ENCODE measurements around the gene SYNDIG1L. TPM values are rescaled to one million over a fixed set of nuclear protein-coding genes. Genes with fewer than 3 reads are reported as not detected.

The SYNDIG1L gene
- total and polyA plus RNA-seq, 2 of the 4 experiments (the other 2 are of a cell fraction) = not detected

GRCh38 chr14:74434294-74434693 lies 8.3 kb upstream of the SYNDIG1L start:
- no CpG with 5 or more reads among the region's 2 CpGs for WGBS, 2 experiments (ENCODE audit: extremely low coverage in 2 of 2, insufficient read length in 1 of 2)
- Histone ChIP-seq H3K79me1 (ENCODE audit: low read depth in 1 of 2, low read length in 2 of 2) (no peaks in the 10 kb centered on the region), H2BK20ac (ENCODE audit: low read depth, low read length) (no peak overlapping the region), H3K27ac (ENCODE audit: insufficient read depth, low read length) (no peak overlapping the region), H2AK5ac (ENCODE audit: low read depth, low read length) (no peak overlapping the region), H3K4ac (ENCODE audit: low read depth, low read length) (no peak overlapping the region), H4K5ac (ENCODE audit: low read depth, low read length) (no peak overlapping the region), H3K27me3 (ENCODE audit: control insufficient read depth, insufficient read depth, low read length) (peaks cover 44% of the 10 kb centered on the region), H3K9me1 (ENCODE audit: insufficient read depth, low read length) (no peaks in the 10 kb centered on the region), H2AK9ac (replicated peaks; ENCODE audit: low read depth, low read length, poor library complexity) (no peak overlapping the region), H2BK5ac (ENCODE audit: low read depth, low read length, poor library complexity, severe bottlenecking) (no peak overlapping the region), H3K14ac (replicated peaks; ENCODE audit: low read depth, low read length) (no peak overlapping the region), H3K23ac (ENCODE audit: low read depth, low read length) (no peak overlapping the region), H3K4me2 (ENCODE audit: low read depth, low read length) (no peak overlapping the region), H2AFZ (replicated peaks; ENCODE audit: low read length, poor library complexity) (no peak overlapping the region), H3K4me1 (ENCODE audit: control insufficient read depth, insufficient read depth, low read length) (no peaks in the 10 kb centered on the region), H4K20me1 (ENCODE audit: insufficient read depth, low read length) (no peaks in the 10 kb centered on the region), H4K91ac (ENCODE audit: insufficient read depth, low read depth, low read length) (no peak overlapping the region), H4K8ac (ENCODE audit: low read depth in 2 of 2, low read length in 2 of 2) (no peak overlapping the region), H3K36me3 (ENCODE audit: control insufficient read depth, insufficient read depth, low read length) (no peaks in the 10 kb centered on the region), H3K56ac (ENCODE audit: extremely low read depth, insufficient read depth, low read length) (no peak overlapping the region), H3K9me3 (ENCODE audit: control insufficient read depth, insufficient read depth, low read length) (no peaks in the 10 kb centered on the region), H2BK120ac (ENCODE audit: low read depth, low read length) (no peak overlapping the region), H3K4me3 (ENCODE audit: insufficient read depth, low read depth, low read length) (no peak overlapping the region), H3K9ac (ENCODE audit: low read depth, low read length) (no peak overlapping the region), H2BK15ac (ENCODE audit: low read depth, low read length) (no peak overlapping the region), H3K18ac (ENCODE audit: low read depth, low read length) (no peak overlapping the region)
- no TSS peak for BruUV-seq (replicated peaks)
- CTCF ChIA-PET = no interaction called here
- intact Hi-C loops (cut with micrococcal nuclease) = no loop called here
- DNase-seq (no peak), ATAC-seq (ENCODE audit: low read depth) (no peak)
- dilution Hi-C loops (cut with HindIII; ENCODE audit: low sequenced_read_pairs, unreplicated experiment) = no loop called here
- in situ Hi-C loops (cut with MboI; ENCODE audit: low sequenced_read_pairs) = no loop called here
- no peak for TF ChIP-seq CHD1 (IDR thresholded peaks at IDR 0.05; ENCODE audit: low read depth, low read length)
- no peak for TF ChIP-seq SMC3 (IDR thresholded peaks at IDR 0.05; ENCODE audit: low read depth, low read length)
- no peak for TF ChIP-seq RCOR1 (IDR thresholded peaks at IDR 0.05; ENCODE audit: insufficient replicate concordance, low read length)
- TF ChIP-seq MXI1 (IDR thresholded peaks at IDR 0.05; ENCODE audit: borderline replicate concordance, low read depth, low read length) = no peak
- no peak for TF ChIP-seq RFX5 (IDR thresholded peaks at IDR 0.05; ENCODE audit: low read depth, low read length)
- no peak for TF ChIP-seq BHLHE40 (IDR thresholded peaks at IDR 0.05; ENCODE audit: low read depth, low read length)
- TF ChIP-seq CTCF (conservative IDR thresholded peaks at IDR 0.05; ENCODE audit: low read depth, low read length) = no peak
- no peak for TF ChIP-seq MAZ (IDR thresholded peaks at IDR 0.05; ENCODE audit: borderline replicate concordance, low read depth, low read length)
- POLR2A ChIA-PET (ENCODE audit: unreplicated experiment) = no interaction called here
